AG10803 (cell line): ENCODE results near the gene SMYD1.
"Not testable (repeated sequence)": the region's sequence is repeated elsewhere in the genome, so short reads cannot be mapped to it uniquely, and the experiment has no call there.

ENCODE experiments used
- DNase-seq: peaks from one replicate; pipeline ENCODE4 v3.0.0; 2010; ENCODE audit warnings: low read depth
- H3K4me3 ChIP-seq: 2 replicates; pipeline ENCODE4 v1.5.1; 2011; ENCODE audit warnings: mild to moderate bottlenecking, low read length, control low read depth
- CTCF ChIP-seq: conservative IDR thresholded peaks from 2 replicates; pipeline ENCODE4 v1.5.1; 2011; ENCODE audit warnings: mild to moderate bottlenecking, low read length, control low read depth, inconsistent platforms

Gene SMYD1

GRCh38 chr2:88067598-88067997 is at the start of gene SMYD1:
Gene SMYD1, plus strand, starts transcription at chr2:88067825. Its CDS starts 40 bp downstream, at chr2:88067865.
- DNase-seq: no peak
- no peak for TF ChIP-seq CTCF
- H3K4me3 ChIP-seq: no peak within 1 kb of the TSS

- not testable (repeated sequence) for DNase-seq
Measured at GRCh38 chr2:88018077-88018805, 49.4 kb upstream of the SMYD1 start.

GRCh38 chr2:88018909-88019308 is 48.7 kb upstream of the SMYD1 start:
- H3K4me3 ChIP-seq: no peak overlapping the region
- no peak for DNase-seq
- TF ChIP-seq CTCF: no peak

More at GRCh38 chr2:88018077-88018805, 49.4 kb upstream of the SMYD1 start:
- not testable (repeated sequence) for H3K4me3 ChIP-seq

- DNase-seq: no peak
- no peak for TF ChIP-seq CTCF
- H3K4me3 ChIP-seq: no peak overlapping the region
Measured at GRCh38 chr2:88019985-88020384, 47.6 kb upstream of the SMYD1 start.

- DNase-seq: no peak
- TF ChIP-seq CTCF: no peak
Measured at GRCh38 chr2:88022669-88022921, 45.0 kb upstream of the SMYD1 start.

GRCh38 chr2:88024509-88024908 is 43.1 kb upstream of the SMYD1 start:
- TF ChIP-seq CTCF: no peak
- no peak for DNase-seq
- no peak overlapping the region for H3K4me3 ChIP-seq

More at GRCh38 chr2:88022669-88022921, 45.0 kb upstream of the SMYD1 start:
- H3K4me3 ChIP-seq: no peak overlapping the region

GRCh38 chr2:88027697-88028389 is 39.8 kb upstream of the SMYD1 start:
- DNase-seq: no peak
- H3K4me3 ChIP-seq: no peak overlapping the region
- no peak for TF ChIP-seq CTCF
